GM12873 (cell line): ENCODE data around the gene MIEN1.

Source experiments
- CTCF ChIP-seq: IDR thresholded peaks from 2 replicates; pipeline ENCODE4 v1.5.1; 2012; ENCODE audit warnings: low read depth, mild to moderate bottlenecking, moderate library complexity, low read length, control low read depth; ENCODE audit not compliant: insufficient read depth; ENCODE audit errors: missing control alignments

Gene MIEN1

GRCh38 chr17:39730095-39730921 lies at the start of gene MIEN1:
Gene MIEN1 (minus strand): TSS chr17:39730532. CDS start chr17:39730495, 37 bp downstream.
- TF ChIP-seq CTCF, result peak; percentile 82

- no peak for TF ChIP-seq CTCF
These were observed 47.4 kb upstream of the MIEN1 start for GRCh38 chr17:39777534-39778365.

GRCh38 chr17:39776252-39776651 lies 45.9 kb upstream of the MIEN1 start:
- no peak for TF ChIP-seq CTCF

GRCh38 chr17:39775031-39775430 lies 44.7 kb upstream of the MIEN1 start:
- TF ChIP-seq CTCF, result no peak

GRCh38 chr17:39774047-39774446 lies 43.7 kb upstream of the MIEN1 start:
- no peak for TF ChIP-seq CTCF

- no peak for TF ChIP-seq CTCF
These were observed 42.9 kb upstream of the MIEN1 start for GRCh38 chr17:39772987-39773934.
